Liver (tissue), 9 donors: ENCODE results near the gene AMZ1. TPM values are rescaled to one million over a fixed set of nuclear protein-coding genes. Genes with fewer than 3 reads are reported as not detected.

ENCODE experiments used
- DNase-seq: peaks from one replicate; pipeline ENCODE4 v3.0.0-alpha.2; 2017; ENCODE audit warnings: low spot score
- H3K27ac ChIP-seq, 2 donors: one replicate each; pipeline ENCODE4 v1.7.0; 2013; ENCODE audit warnings: inconsistent platforms in 2 of 2, low read length in 2 of 2, control low read depth in 1 of 2, low read depth in 1 of 2, mild to moderate bottlenecking in 1 of 2
- H3K27me3 ChIP-seq, 4 donors: one replicate each; pipeline versions ENCODE4 v1.6.1 to v1.7.0; 2013; ENCODE audit warnings: low read length in 3 of 4, inconsistent platforms in 1 of 4, mild to moderate bottlenecking in 1 of 4, moderate library complexity in 1 of 4; ENCODE audit not compliant: control insufficient read depth in 4 of 4, insufficient read depth in 4 of 4
- H3K36me3 ChIP-seq, 4 donors: one replicate each; pipeline versions ENCODE4 v1.6.1 to v1.7.0; 2013; ENCODE audit warnings: low read length in 3 of 4, mild to moderate bottlenecking in 3 of 4, low read depth in 1 of 4, moderate library complexity in 1 of 4; ENCODE audit not compliant: control insufficient read depth in 4 of 4, insufficient read depth in 3 of 4
- H3K4me1 ChIP-seq, 4 donors: one replicate each; pipeline versions ENCODE4 v1.6.1 to v1.7.0; 2013; ENCODE audit warnings: low read length in 3 of 4, mild to moderate bottlenecking in 3 of 4, moderate library complexity in 1 of 4; ENCODE audit not compliant: control insufficient read depth in 4 of 4, insufficient read depth in 4 of 4
- H3K4me3 ChIP-seq, 3 donors: one replicate each; pipeline versions ENCODE4 v1.6.1 to v1.7.0; 2013; ENCODE audit warnings: low read length in 3 of 3, control low read depth in 1 of 3, low read depth in 1 of 3, mild to moderate bottlenecking in 1 of 3
- H3K9ac ChIP-seq, 2 donors: one replicate each; pipeline ENCODE4 v1.7.0; 2013; ENCODE audit warnings: low read length in 2 of 2, mild to moderate bottlenecking in 2 of 2, moderate library complexity in 2 of 2, control low read depth in 1 of 2, low read depth in 1 of 2
- H3K9me3 ChIP-seq, 4 donors: one replicate each; pipeline versions ENCODE4 v1.6.1 to v1.7.0; 2013; ENCODE audit warnings: low read length in 3 of 4; ENCODE audit not compliant: control insufficient read depth in 4 of 4
- ATF3 ChIP-seq: IDR thresholded peaks from 2 replicates; pipeline ENCODE4 v1.6.1; 2016; ENCODE audit warnings: antibody characterized with exemption
- CTCF ChIP-seq: fragments of 150-350 bp; IDR thresholded peaks from 2 replicates; pipeline ENCODE4 v1.5.1; 2017; ENCODE audit warnings: improper control_type of control experiment, low read depth, low read length; ENCODE audit not compliant: missing input control
- EGR1 ChIP-seq, 2 donors: IDR thresholded peaks; 2 replicates each; pipeline ENCODE4 v1.6.1; 2016 to 2018; ENCODE audit warnings: antibody characterized with exemption in 2 of 2, low read depth in 2 of 2
- FOXA1 ChIP-seq: IDR thresholded peaks from 2 replicates; pipeline ENCODE4 v1.6.1; 2016; ENCODE audit warnings: antibody characterized with exemption
- FOXA2 ChIP-seq: IDR thresholded peaks from 2 replicates; pipeline ENCODE4 v1.6.1; 2016; ENCODE audit warnings: antibody characterized with exemption
- GABPA ChIP-seq, 2 donors: IDR thresholded peaks in 1 of 2; conservative IDR thresholded peaks in 1 of 2; 2 replicates each; pipeline ENCODE4 v1.6.1; 2016; ENCODE audit warnings: antibody characterized with exemption in 2 of 2, mild to moderate bottlenecking in 1 of 2, moderate library complexity in 1 of 2
- HNF4A ChIP-seq, 2 donors: conservative IDR thresholded peaks; 2 replicates each; pipeline ENCODE4 v1.6.1; 2016; ENCODE audit warnings: antibody characterized with exemption in 2 of 2, mild to moderate bottlenecking in 2 of 2
- HNF4G ChIP-seq: IDR thresholded peaks from 2 replicates; pipeline ENCODE4 v1.6.1; 2016; ENCODE audit warnings: antibody characterized with exemption
- JUND ChIP-seq, 2 donors: IDR thresholded peaks; 2 replicates each; pipeline ENCODE4 v1.6.1; 2016; ENCODE audit warnings: antibody characterized with exemption in 2 of 2
- NR2F2 ChIP-seq: IDR thresholded peaks from 2 replicates; pipeline ENCODE4 v1.6.1; 2016; ENCODE audit warnings: antibody characterized with exemption
- RAD21 ChIP-seq, 2 donors: IDR thresholded peaks; 2 replicates each; pipeline ENCODE4 v1.6.1; 2016; ENCODE audit warnings: antibody characterized with exemption in 2 of 2, mild to moderate bottlenecking in 2 of 2
- RXRA ChIP-seq, 2 donors: IDR thresholded peaks; 2 replicates each; pipeline ENCODE4 v1.6.1; 2017 to 2018; ENCODE audit warnings: antibody characterized with exemption in 2 of 2, mild to moderate bottlenecking in 1 of 2
- SP1 ChIP-seq: IDR thresholded peaks from 2 replicates; pipeline ENCODE4 v1.6.1; 2018; ENCODE audit warnings: antibody characterized with exemption, mild to moderate bottlenecking
- TAF1 ChIP-seq: conservative IDR thresholded peaks from 2 replicates; pipeline ENCODE4 v1.6.1; 2016; ENCODE audit warnings: antibody characterized with exemption, mild to moderate bottlenecking
- YY1 ChIP-seq: IDR thresholded peaks from 2 replicates; pipeline ENCODE4 v1.6.1; 2016; ENCODE audit warnings: antibody characterized with exemption, mild to moderate bottlenecking
- whole genome bisulfite sequencing: extraction: QIAGEN DNeasy Blood & Tissue Kit; methylation state at CpG from one replicate; pipeline ENCODE4 v1.1.7; 2013; 5-methylcytosine and 5-hydroxymethylcytosine counted together
- polyA plus RNA-seq, 2 donors: library from polyadenylated mRNA; stranded (reverse) in 1 of 2; unstranded in 1 of 2; fragments of 200-250 nt in 1 of 2; fragments of >200 nt in 1 of 2; fragmentation: Nextera tagmentation in 1 of 2; extraction: Ambion mirVana in 1 of 2; gene quantifications; one replicate each; pipeline versions ENCODE4 v1.2.1 to v1.2.3, GENCODE V29; 2013 to 2015
- total RNA-seq, 2 donors: library from RNA; depleted of rRNA; stranded (reverse); fragments of >200 nt; gene quantifications; one replicate each; pipeline ENCODE4 v1.2.3, GENCODE V29; 2014
- TF ChIP-seq, protein P1 (sequence below): IDR thresholded peaks from 2 replicates; pipeline ENCODE4 v1.6.1; 2016; ENCODE audit warnings: antibody characterized with exemption, mild to moderate bottlenecking
- TF ChIP-seq, protein P2 (sequence below): IDR thresholded peaks from 2 replicates; pipeline ENCODE4 v1.6.1; 2016; ENCODE audit warnings: antibody characterized with exemption
- TF ChIP-seq, protein P3 (sequence below): IDR thresholded peaks from 2 replicates; pipeline ENCODE4 v1.6.1; 2016; ENCODE audit warnings: antibody characterized with exemption
- donor health status: healthy.
- donor health status: healthy.
- donor health status: healthy.
- donor health status: healthy.
- donor health status: healthy.

AMZ1 gene
- total and polyA plus RNA-seq, 4 donors, result 0.10 to 1.3 (median 1.1) TPM; not detected in 1

DNA sequence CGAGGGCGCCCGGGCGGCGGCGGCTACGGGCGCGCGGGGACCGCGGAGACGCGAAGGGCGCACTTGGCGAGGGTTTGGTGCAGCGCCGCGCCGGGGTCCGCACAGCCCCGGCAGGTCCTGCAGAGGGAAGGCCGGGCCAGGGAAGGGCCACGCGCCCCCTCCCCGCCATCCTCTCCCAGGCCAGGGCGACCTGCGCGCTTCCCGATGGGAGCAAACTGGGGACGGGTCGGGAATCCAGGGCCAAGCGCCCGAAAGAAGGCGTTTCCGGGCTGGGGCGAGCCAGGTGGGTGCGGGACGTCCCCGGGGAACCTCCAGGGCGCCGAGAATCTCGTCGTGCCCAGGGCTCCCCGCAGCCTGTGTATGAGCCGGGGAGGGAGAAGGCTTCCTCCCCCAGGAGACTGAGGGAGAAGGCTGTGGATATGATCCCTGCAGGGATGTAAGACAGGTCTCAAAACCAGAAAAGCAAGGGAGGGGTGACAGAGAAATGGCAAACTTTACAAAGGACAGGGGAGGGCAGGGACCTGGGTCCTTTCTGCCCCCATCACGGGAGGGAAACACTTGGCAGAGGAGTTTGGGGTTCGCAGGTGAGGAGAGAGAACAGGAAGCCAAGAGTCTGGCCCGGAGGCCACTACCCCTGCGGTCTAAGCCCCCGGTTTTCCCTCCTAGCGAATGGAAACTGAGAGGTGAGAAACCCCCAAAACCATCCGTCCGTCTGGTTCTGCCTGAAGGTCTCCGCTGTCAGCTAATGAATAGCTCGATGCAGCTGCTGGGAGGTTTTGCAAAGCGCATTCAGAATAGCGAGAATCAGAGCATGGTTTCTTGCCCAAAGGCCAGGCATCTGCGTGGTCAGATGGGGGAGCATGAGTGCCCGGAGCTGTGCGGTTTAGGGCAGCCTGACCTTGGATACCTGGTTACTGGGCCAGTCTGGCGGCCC is 674 bp downstream of the AMZ1 start:
- Histone ChIP-seq H3K36me3 (no peaks in the 10 kb centered on the region), H3K9ac (no peak overlapping the region), H3K27me3 (peaks cover 0 to 2% (median 0%) of the 10 kb centered on the region in 4 donors), H3K4me1 (peaks cover 2 to 15% (median 7%) of the 10 kb centered on the region in 4 donors), H3K4me3 (peak overlapping the region in 1 of 3 donors; percentile 28), H3K27ac (no peak overlapping the region), H3K9me3 (no peaks in the 10 kb centered on the region)
- WGBS, result 12% methylated on average over 62 of the region's 62 CpGs
- TF ChIP-seq TAF1 (no peak), YY1 (no peak), HNF4G (no peak), HNF4A (conservative IDR thresholded peaks at IDR 0.05) (no peak), CTCF (no peak), RAD21 (IDR thresholded peaks at IDR 0.05) (no peak), SP1 (no peak), FOXA1 (no peak), EGR1 (IDR thresholded peaks at IDR 0.05; ENCODE audit: low read depth in 2 of 2) (no peak), JUND (IDR thresholded peaks at IDR 0.05) (no peak), ATF3 (no peak), FOXA2 (no peak), NR2F2 (no peak), RXRA (IDR thresholded peaks at IDR 0.05) (no peak), GABPA (IDR thresholded peaks at IDR 0.05 in 1 of 2, conservative IDR thresholded peaks at IDR 0.05 in 1 of 2) (no peak)
- TF ChIP-seq, protein P1, sequence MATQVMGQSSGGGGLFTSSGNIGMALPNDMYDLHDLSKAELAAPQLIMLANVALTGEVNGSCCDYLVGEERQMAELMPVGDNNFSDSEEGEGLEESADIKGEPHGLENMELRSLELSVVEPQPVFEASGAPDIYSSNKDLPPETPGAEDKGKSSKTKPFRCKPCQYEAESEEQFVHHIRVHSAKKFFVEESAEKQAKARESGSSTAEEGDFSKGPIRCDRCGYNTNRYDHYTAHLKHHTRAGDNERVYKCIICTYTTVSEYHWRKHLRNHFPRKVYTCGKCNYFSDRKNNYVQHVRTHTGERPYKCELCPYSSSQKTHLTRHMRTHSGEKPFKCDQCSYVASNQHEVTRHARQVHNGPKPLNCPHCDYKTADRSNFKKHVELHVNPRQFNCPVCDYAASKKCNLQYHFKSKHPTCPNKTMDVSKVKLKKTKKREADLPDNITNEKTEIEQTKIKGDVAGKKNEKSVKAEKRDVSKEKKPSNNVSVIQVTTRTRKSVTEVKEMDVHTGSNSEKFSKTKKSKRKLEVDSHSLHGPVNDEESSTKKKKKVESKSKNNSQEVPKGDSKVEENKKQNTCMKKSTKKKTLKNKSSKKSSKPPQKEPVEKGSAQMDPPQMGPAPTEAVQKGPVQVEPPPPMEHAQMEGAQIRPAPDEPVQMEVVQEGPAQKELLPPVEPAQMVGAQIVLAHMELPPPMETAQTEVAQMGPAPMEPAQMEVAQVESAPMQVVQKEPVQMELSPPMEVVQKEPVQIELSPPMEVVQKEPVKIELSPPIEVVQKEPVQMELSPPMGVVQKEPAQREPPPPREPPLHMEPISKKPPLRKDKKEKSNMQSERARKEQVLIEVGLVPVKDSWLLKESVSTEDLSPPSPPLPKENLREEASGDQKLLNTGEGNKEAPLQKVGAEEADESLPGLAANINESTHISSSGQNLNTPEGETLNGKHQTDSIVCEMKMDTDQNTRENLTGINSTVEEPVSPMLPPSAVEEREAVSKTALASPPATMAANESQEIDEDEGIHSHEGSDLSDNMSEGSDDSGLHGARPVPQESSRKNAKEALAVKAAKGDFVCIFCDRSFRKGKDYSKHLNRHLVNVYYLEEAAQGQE, result no peak
- TF ChIP-seq, protein P2, sequence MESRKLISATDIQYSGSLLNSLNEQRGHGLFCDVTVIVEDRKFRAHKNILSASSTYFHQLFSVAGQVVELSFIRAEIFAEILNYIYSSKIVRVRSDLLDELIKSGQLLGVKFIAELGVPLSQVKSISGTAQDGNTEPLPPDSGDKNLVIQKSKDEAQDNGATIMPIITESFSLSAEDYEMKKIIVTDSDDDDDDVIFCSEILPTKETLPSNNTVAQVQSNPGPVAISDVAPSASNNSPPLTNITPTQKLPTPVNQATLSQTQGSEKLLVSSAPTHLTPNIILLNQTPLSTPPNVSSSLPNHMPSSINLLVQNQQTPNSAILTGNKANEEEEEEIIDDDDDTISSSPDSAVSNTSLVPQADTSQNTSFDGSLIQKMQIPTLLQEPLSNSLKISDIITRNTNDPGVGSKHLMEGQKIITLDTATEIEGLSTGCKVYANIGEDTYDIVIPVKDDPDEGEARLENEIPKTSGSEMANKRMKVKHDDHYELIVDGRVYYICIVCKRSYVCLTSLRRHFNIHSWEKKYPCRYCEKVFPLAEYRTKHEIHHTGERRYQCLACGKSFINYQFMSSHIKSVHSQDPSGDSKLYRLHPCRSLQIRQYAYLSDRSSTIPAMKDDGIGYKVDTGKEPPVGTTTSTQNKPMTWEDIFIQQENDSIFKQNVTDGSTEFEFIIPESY, result no peak
- TF ChIP-seq, protein P3, sequence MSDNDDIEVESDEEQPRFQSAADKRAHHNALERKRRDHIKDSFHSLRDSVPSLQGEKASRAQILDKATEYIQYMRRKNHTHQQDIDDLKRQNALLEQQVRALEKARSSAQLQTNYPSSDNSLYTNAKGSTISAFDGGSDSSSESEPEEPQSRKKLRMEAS, result no peak
- no peak for DNase-seq
